ENCODE measurements around the gene CD1D.

CD1D gene

DNA sequence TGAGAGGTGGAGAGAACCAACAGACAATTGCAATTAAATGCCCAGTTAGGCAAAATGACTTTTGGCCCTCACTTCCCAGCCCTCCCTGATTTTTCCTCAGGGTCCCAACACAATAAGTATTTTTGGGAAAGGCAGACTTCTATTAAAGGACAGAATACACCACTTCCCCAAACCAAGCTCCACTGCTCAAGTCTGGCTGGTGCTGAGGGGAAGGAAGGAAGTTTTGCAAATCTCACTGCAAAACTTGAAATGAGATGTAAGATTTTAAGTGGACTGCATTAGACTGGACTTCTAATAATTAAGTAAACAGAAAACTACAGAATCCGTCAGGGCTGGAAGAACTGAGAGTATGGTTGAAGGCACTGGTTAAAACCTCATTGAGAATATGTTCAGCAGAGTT is 32.2 kb upstream of the CD1D start:
- Histone ChIP-seq H2BK120ac (ENCODE audit: insufficient read depth, low read length, poor library complexity) (no peak overlapping the region), H3K36me3 (ENCODE audit: control insufficient read depth in 1 of 2, insufficient read depth in 2 of 2, low read length in 2 of 2) (no peaks in the 10 kb centered on the region), H3K79me2 (ENCODE audit: control insufficient read depth, insufficient read depth, low read length, poor library complexity) (no peaks in the 10 kb centered on the region), H3K4me3 (ENCODE audit: low read depth, low read length) (no peak overlapping the region), H2BK12ac (ENCODE audit: low read length) (no peak overlapping the region), H3K4me1 (ENCODE audit: control insufficient read depth in 1 of 2, insufficient read depth in 2 of 2, low read length in 2 of 2) (no peaks in the 10 kb centered on the region), H3K27ac (ENCODE audit: low read depth, low read length) (no peak overlapping the region), H3K14ac (ENCODE audit: low read length) (no peak overlapping the region), H3K4ac (ENCODE audit: low read depth, low read length) (no peak overlapping the region), H4K8ac (ENCODE audit: low read depth, low read length) (no peak overlapping the region), H3K18ac (ENCODE audit: low read length) (no peak overlapping the region), H2AFZ (ENCODE audit: insufficient read depth, low read length, poor library complexity) (no peak overlapping the region), H3K79me1 (ENCODE audit: low read length) (no peaks in the 10 kb centered on the region), H2AK5ac (ENCODE audit: low read length) (no peak overlapping the region), H3K4me2 (ENCODE audit: low read length) (no peak overlapping the region), H3K23ac (ENCODE audit: low read length) (no peak overlapping the region), H2BK5ac (ENCODE audit: low read depth, low read length, poor library complexity) (no peak overlapping the region), H3K9ac (ENCODE audit: low read length) (no peak overlapping the region), H4K91ac (ENCODE audit: low read depth, low read length) (no peak overlapping the region), H3K9me3 (ENCODE audit: insufficient read depth, low read depth, low read length) (no peaks in the 10 kb centered on the region), H4K12ac (ENCODE audit: low read depth, low read length) (no peak overlapping the region), H3K27me3 (ENCODE audit: insufficient read depth, low read length) (no peaks in the 10 kb centered on the region)
- DNase-seq = no peak
- WGBS (ENCODE audit: extremely low coverage, insufficient coverage, insufficient read length) = no CpG with 5 or more reads among the region's 1 CpG

DNA sequence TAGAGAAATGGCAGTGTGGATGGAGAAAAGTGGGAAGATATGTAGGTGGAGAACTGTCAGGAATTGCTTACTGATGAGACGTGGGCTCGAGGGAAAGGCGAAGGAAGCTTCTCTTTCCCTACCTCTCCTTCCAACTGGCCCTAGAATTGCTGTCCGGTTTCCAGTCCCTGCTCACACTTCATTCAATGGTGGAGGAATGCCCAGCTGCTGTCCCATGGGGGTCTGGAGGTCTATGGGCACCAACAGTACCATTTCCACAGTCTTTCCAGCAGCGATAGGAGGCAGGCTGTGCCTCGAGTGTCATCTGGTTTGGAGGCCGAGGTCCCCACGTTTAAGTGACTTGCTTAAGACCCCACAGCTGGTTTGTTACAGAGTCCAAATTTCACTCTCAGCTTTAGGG is 31.5 kb upstream of the CD1D start:
- DNase-seq = no peak
- Histone ChIP-seq H3K27me3 (ENCODE audit: insufficient read depth, low read length) (no peaks in the 10 kb centered on the region), H2BK5ac (ENCODE audit: low read depth, low read length, poor library complexity) (no peak overlapping the region), H3K4me1 (ENCODE audit: control insufficient read depth in 1 of 2, insufficient read depth in 2 of 2, low read length in 2 of 2) (no peaks in the 10 kb centered on the region), H3K4ac (ENCODE audit: low read depth, low read length) (no peak overlapping the region), H3K4me2 (ENCODE audit: low read length) (peak overlapping the region; percentile 54), H3K79me1 (ENCODE audit: low read length) (no peaks in the 10 kb centered on the region), H3K36me3 (ENCODE audit: control insufficient read depth in 1 of 2, insufficient read depth in 2 of 2, low read length in 2 of 2) (no peaks in the 10 kb centered on the region), H2BK120ac (ENCODE audit: insufficient read depth, low read length, poor library complexity) (no peak overlapping the region), H2BK12ac (ENCODE audit: low read length) (no peak overlapping the region), H4K12ac (ENCODE audit: low read depth, low read length) (no peak overlapping the region), H4K8ac (ENCODE audit: low read depth, low read length) (peak overlapping the region; percentile 96), H3K4me3 (ENCODE audit: low read depth, low read length) (no peak overlapping the region), H3K18ac (ENCODE audit: low read length) (no peak overlapping the region), H3K27ac (ENCODE audit: low read depth, low read length) (no peak overlapping the region), H3K23ac (ENCODE audit: low read length) (no peak overlapping the region), H2AFZ (ENCODE audit: insufficient read depth, low read length, poor library complexity) (peak overlapping the region; percentile 82), H2AK5ac (ENCODE audit: low read length) (no peak overlapping the region), H3K14ac (ENCODE audit: low read length) (no peak overlapping the region), H3K9me3 (ENCODE audit: insufficient read depth, low read depth, low read length) (no peaks in the 10 kb centered on the region), H3K79me2 (ENCODE audit: control insufficient read depth, insufficient read depth, low read length, poor library complexity) (no peaks in the 10 kb centered on the region), H3K9ac (ENCODE audit: low read length) (no peak overlapping the region), H4K91ac (ENCODE audit: low read depth, low read length) (no peak overlapping the region)
- no CpG with 5 or more reads among the region's 8 CpGs for WGBS (ENCODE audit: extremely low coverage, insufficient coverage, insufficient read length)

DNA sequence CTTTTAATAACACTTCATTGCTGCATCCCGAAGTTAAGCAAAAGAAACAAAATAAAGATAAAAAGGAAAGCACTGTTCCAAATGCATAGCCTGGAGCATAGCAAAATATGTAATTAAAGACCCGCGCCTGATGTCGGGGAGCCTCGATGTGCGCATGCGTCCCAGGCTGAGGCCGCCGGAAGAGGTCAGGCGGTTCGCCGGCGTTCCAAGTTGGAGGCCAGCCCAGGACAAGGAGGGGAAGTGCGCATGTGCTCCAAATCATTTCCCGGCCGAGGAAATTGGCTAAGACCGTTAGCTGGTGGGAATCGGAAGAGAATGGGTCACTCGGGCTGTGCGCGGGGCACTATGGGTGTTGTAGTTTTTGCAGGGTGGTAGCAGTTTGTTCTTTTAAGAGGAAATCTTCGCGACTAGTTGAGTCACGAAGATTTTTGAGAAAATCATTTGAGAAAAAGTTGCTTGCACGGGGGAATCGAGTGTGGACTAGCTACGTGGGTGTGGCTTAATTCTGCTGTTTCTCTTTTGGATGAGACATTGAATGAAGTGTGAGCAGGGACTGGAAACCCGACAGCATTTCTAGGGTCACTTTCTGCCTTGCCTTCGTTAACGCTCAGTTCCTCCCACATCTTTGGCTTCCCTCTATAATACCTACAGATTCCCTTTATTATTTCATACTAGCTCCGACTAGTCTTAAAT is 31.0 kb upstream of the CD1D start:
- DNase-seq = peak; percentile 84 to 88
- H3K4me2 ChIP-seq (ENCODE audit: low read length) = peak overlapping the region; percentile 54
- H2BK5ac ChIP-seq (ENCODE audit: low read depth, low read length, poor library complexity) = no peak overlapping the region
- H3K23ac ChIP-seq (ENCODE audit: low read length) = no peak overlapping the region
- H3K9ac ChIP-seq (ENCODE audit: low read length) = no peak overlapping the region
- H3K79me1 ChIP-seq (ENCODE audit: low read length) = no peaks in the 10 kb centered on the region
- H2AFZ ChIP-seq (ENCODE audit: insufficient read depth, low read length, poor library complexity) = peak overlapping the region; percentile 82
- no peak overlapping the region for H2AK5ac ChIP-seq (ENCODE audit: low read length)
- H3K27ac ChIP-seq (ENCODE audit: low read depth, low read length) = no peak overlapping the region
- H3K79me2 ChIP-seq (ENCODE audit: control insufficient read depth, insufficient read depth, low read length, poor library complexity) = no peaks in the 10 kb centered on the region
- no peaks in the 10 kb centered on the region for H3K27me3 ChIP-seq (ENCODE audit: insufficient read depth, low read length)
- no peak overlapping the region for H2BK120ac ChIP-seq (ENCODE audit: insufficient read depth, low read length, poor library complexity)
- H3K9me3 ChIP-seq (ENCODE audit: insufficient read depth, low read depth, low read length) = no peaks in the 10 kb centered on the region
- peaks cover 1 to 3% of the 10 kb centered on the region in 2 experiments for H3K4me1 ChIP-seq (ENCODE audit: control insufficient read depth in 1 of 2, insufficient read depth in 2 of 2, low read length in 2 of 2)
- H4K8ac ChIP-seq (ENCODE audit: low read depth, low read length) = peak overlapping the region; percentile 96
- H3K36me3 ChIP-seq (ENCODE audit: control insufficient read depth in 1 of 2, insufficient read depth in 2 of 2, low read length in 2 of 2) = no peaks in the 10 kb centered on the region
- no CpG with 5 or more reads among the region's 31 CpGs for WGBS (ENCODE audit: extremely low coverage, insufficient coverage, insufficient read length)
- no peak overlapping the region for H2BK12ac ChIP-seq (ENCODE audit: low read length)
- H3K14ac ChIP-seq (ENCODE audit: low read length) = no peak overlapping the region
- H3K4ac ChIP-seq (ENCODE audit: low read depth, low read length) = no peak overlapping the region
- H3K18ac ChIP-seq (ENCODE audit: low read length) = no peak overlapping the region
- no peak overlapping the region for H3K4me3 ChIP-seq (ENCODE audit: low read depth, low read length)
- H4K12ac ChIP-seq (ENCODE audit: low read depth, low read length) = no peak overlapping the region
- H4K91ac ChIP-seq (ENCODE audit: low read depth, low read length) = no peak overlapping the region

DNA sequence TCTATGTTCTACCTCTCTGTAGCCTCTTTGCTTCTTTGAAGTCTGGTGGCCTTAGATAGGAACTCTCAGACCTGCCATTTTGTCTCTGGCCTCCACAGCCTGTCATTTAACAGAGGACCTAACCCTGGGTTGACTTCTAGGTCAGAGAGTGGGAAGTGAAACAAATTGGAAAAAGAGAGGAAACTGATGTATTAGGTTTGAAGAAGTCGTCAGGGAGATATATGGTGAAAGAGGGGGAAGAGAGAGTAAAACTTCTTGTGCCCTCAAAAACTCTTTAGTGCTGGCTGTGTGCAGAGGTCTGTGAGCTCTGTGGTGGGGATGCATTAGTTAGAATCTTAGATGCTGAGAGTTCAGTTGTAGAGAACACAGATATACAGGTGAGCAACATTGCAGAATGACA is 30.2 kb upstream of the CD1D start:
- no peak overlapping the region for H4K12ac ChIP-seq (ENCODE audit: low read depth, low read length)
- no peak overlapping the region for H2BK5ac ChIP-seq (ENCODE audit: low read depth, low read length, poor library complexity)
- H3K4me3 ChIP-seq (ENCODE audit: low read depth, low read length) = no peak overlapping the region
- no peaks in the 10 kb centered on the region for H3K79me1 ChIP-seq (ENCODE audit: low read length)
- peak in 1 of 2 donors; percentile 17 for DNase-seq
- no peaks in the 10 kb centered on the region for H3K79me2 ChIP-seq (ENCODE audit: control insufficient read depth, insufficient read depth, low read length, poor library complexity)
- H2BK120ac ChIP-seq (ENCODE audit: insufficient read depth, low read length, poor library complexity) = no peak overlapping the region
- peaks cover 2 to 4% of the 10 kb centered on the region in 2 experiments for H3K4me1 ChIP-seq (ENCODE audit: control insufficient read depth in 1 of 2, insufficient read depth in 2 of 2, low read length in 2 of 2)
- WGBS (ENCODE audit: extremely low coverage, insufficient coverage, insufficient read length) = 100% methylated on average over 1 of the region's 1 CpG
- no peak overlapping the region for H2AK5ac ChIP-seq (ENCODE audit: low read length)
- no peak overlapping the region for H2BK12ac ChIP-seq (ENCODE audit: low read length)
- no peak overlapping the region for H3K23ac ChIP-seq (ENCODE audit: low read length)
- no peak overlapping the region for H4K8ac ChIP-seq (ENCODE audit: low read depth, low read length)
- no peak overlapping the region for H3K4ac ChIP-seq (ENCODE audit: low read depth, low read length)
- no peaks in the 10 kb centered on the region for H3K27me3 ChIP-seq (ENCODE audit: insufficient read depth, low read length)
- H3K4me2 ChIP-seq (ENCODE audit: low read length) = no peak overlapping the region
- no peak overlapping the region for H2AFZ ChIP-seq (ENCODE audit: insufficient read depth, low read length, poor library complexity)
- no peak overlapping the region for H3K27ac ChIP-seq (ENCODE audit: low read depth, low read length)
- H3K18ac ChIP-seq (ENCODE audit: low read length) = no peak overlapping the region
- H3K9me3 ChIP-seq (ENCODE audit: insufficient read depth, low read depth, low read length) = no peaks in the 10 kb centered on the region
- H4K91ac ChIP-seq (ENCODE audit: low read depth, low read length) = no peak overlapping the region
- H3K9ac ChIP-seq (ENCODE audit: low read length) = no peak overlapping the region
- no peaks in the 10 kb centered on the region for H3K36me3 ChIP-seq (ENCODE audit: control insufficient read depth in 1 of 2, insufficient read depth in 2 of 2, low read length in 2 of 2)
- no peak overlapping the region for H3K14ac ChIP-seq (ENCODE audit: low read length)
